Anterior cingulate cortex (tissue), 58 donors: Measurements from ENCODE around the gene SRSF4.

Source experiments
- DNase-seq, 58 donors: peaks; one replicate each; lab custom pipeline; 2025; lab: John Stamatoyannopoulos, UW

The SRSF4 gene

DNA sequence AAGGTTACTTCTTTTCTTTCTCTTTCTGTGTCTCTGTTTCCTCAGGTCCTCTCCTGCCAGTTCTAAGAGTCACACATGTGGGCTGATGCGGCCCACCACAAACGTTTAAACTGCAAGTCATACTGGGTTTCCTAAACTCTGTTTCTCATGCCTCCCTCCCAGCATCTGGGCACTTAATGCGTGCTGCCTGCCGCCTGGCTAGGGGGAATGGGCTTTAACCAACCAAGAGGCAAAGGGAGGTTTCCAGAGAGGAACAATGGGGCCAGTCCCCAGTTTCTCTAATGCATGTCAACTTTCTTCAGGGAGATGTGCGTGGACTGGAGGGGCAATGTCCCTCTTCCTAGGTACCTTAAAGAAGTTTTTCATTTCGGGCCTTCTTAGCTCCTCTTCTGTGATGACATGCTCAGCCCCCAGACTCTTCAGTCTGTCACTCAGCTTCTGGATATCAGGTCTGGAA is 19.9 kb upstream of the SRSF4 start:
- no peak for DNase-seq

DNA sequence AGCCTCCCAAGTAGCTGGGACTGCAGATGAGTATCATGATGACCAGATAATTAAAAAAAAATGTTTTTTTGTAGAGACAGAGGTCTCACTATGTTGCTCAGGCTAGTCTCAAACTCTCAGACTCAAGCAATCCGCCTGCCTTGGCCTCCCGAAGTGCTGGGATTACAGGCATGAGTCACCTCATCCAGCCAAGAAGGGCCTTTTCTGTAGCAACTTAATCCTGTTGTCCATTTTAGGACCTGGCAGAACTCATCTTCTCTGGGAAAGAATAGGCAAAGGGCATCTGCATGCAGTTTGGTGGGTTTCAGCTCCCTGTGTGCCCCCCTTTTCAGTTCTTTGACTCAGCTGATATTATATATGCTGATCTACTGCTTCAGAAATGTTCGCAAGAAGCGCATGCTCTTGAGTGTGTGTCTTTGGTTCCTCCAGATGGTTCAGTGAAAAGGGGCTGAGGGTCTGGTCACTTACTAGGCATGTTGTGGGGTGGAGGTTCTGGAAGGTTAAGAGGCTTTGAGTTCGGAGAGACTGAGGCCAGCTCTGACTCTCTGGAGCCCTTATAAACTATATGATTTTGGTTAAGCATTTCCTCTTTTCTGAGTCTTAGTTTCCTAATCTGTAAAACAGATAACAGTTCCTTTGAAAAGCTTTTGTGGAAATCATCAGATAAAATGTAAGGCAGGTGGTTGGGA is 19.4 kb upstream of the SRSF4 start:
- DNase-seq = no peak

DNA sequence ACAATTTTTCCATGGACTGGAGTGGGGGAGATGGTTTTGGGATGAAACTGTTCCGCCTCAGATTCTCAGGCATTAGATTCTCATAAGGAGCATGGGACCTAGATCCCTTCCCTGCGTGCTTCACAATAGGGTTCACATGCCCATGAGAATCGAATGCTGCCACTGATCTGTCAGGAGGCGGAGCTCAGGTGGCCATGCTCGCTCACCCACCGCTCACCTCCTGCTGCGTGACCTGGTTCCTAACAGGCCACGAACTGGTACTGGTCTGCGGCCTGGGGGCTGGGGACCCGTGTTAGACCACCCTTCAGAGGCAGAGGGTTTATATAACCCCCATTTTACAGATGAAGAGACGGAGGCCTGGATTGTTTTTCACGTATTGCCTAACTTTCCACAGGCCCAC is 16.3 kb upstream of the SRSF4 start:
- DNase-seq = no peak

DNA sequence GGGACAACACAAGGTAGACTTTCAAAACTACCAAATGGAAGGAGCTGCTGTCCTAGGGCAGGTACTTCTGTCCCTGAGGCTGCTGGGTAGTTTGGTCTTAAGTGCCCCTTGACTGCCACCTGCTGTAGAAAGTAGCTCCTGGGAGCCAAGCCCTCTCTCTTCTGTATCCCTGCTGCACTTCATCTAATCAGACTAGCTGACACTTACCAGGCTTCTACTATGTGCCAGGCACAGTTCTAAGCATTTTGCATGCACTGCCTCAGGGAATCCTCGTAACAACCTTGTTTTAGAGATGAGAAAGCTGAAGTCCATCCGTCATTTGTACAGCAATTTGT is 15.9 kb upstream of the SRSF4 start:
- DNase-seq = no peak

DNA sequence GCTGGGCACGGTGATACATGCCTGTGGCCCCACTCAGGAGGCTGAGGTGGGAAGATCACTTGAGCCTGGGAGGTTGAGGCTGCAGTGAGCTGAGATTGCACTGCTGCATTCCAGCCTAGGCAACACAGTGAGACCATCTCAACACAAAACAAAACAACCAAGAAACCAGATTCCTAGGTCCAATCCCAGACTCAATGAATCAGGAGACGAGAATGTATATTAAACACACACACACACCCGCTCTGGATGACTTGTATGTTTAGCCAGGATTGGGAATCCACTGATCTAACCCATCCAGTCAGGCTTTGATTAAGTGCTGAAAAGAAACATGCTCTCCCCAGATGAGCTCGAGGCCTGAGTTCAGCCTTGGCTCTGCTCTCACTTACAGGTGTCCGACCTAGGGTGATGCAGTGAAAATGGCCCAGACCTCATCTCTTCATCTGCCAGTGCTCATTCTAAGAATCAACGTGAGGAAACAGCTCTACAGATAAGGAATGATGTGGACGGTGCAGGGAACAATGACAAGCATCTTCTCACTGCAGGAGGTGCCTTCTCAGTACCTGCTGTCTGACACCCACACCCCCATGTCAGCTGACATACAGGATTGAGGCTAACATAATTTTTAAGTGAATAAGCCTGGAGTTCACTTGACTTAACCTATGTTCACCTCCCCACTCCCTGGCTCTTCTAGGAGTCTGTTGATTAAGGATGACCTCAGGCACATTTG is 15.3 kb upstream of the SRSF4 start:
- no peak for DNase-seq

DNA sequence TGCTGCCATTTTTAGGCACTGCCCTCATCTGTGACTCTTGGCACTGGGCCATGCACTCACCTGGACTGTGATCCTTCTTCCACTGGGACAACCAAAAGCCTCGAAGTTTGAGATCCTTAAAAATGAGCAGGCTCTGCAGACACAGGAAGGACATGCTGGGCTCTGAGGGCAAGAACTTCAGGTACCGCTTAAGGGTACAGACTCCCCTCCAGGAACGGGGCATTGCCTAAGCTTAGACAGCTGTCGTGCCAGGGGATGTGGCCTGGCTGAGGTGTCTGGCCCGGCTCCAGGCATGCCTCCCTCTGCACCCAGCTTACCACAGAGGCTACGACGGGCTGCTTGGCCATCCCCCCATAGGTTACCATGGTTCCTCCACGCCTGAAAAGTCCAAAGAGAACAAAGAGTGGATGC is 14.2 kb upstream of the SRSF4 start:
- DNase-seq = peak in 3 of 58 donors; percentile 1 to 14 (median 2)

DNA sequence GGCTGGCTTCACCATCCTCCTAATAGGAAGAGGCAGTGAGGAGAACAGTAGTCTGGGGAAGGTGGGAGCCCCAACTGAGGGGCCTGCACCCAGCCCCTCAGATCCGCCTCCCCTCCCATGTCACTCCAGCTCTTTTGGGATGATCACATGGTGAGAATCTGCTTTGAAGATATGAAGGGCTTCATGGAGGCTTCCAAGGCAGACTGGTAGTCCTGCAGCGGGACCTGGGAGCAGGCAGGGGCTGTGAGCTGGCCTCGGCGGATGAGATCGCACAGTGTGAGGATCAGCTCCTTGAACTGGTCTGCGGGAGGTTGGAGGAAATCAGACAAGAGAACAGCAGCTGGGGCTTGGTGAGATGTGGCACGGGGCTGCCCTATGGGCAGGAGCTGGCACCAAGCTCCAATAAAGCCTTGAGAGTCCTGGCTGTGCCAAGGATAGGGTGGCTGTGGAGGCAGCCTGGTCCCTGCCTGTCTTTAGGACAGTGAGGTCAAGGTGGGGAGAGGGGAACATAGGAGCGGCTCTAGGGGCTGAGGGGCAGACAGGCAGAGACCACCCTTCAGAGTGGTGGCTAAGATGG is 12.3 kb upstream of the SRSF4 start:
- DNase-seq = no peak

DNA sequence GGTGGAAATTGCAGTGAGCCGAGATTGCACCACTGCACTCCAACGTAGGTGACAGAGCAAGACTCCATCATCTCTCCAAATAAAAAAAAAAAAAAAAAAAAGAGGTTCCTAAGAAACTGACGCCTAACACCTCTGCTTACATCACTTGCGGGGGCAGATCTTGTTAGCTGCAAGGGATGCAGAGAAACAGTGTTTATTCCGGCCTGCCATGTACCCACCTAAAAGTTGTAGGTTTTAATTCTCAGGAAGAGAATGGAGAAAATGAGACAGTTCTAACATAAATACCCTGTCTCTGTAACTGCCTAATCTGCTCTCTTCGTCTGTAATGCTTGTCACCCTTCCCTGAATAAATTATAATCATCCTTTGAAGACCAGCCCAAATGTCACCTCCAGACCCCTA is 9.0 kb upstream of the SRSF4 start:
- DNase-seq = no peak

DNA sequence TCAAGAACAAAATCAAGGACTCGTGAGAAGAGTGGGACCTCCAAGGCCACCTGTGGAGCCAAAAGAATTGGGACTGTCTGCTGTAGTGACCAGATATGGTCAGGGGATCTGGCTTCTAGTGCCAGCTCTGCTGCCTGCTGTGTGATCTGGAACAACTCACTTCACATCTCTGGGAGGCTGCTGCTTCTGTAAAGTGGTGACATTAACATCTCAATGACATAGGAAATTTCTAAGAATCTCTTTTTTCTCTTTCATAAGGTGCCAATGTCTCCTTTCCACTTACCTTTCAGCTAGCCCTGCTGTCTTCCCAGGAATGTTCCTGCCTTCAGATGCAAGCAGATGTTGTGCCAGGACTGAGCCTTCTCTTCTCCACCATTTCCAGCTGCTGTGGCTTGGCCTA is 5.0 kb upstream of the SRSF4 start:
- DNase-seq = no peak

DNA sequence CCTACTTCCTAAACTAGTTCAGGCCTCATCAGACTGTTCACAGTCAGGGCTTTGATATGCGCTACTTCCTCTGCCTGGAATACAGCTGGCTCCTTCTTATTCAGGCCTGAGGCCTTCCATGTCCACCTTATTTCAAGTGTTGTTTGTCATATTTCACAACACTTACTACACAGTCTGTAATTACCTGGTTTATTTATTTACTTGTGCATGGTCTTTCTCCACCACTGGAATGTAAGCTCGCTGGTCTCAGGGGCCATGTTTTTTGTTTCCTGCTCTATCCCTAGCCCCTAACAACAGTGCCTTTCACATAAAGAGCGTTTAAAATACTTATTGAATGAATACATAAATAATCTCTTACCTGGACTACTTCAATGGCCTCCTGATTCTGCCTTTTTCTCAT is 4.6 kb upstream of the SRSF4 start:
- DNase-seq = no peak

DNA sequence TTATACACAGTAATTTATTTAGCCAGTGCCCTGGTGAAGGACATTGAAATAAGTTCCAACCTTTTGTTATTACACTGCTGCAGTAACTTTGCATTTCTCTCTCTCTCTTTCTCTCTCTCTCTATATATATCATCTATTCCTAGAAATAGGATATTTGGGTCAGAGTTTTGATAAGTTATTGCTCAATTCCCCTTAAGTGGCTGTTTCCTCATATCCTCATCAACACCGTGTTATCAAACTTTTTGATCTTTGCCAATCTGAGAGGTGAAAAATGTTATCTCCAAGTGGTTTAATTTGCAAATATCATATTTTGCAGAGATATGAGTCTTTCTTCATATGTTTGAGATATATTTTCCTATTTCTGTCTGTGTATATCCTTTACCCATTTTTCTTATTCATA is 1.6 kb upstream of the SRSF4 start:
- no peak for DNase-seq

DNA sequence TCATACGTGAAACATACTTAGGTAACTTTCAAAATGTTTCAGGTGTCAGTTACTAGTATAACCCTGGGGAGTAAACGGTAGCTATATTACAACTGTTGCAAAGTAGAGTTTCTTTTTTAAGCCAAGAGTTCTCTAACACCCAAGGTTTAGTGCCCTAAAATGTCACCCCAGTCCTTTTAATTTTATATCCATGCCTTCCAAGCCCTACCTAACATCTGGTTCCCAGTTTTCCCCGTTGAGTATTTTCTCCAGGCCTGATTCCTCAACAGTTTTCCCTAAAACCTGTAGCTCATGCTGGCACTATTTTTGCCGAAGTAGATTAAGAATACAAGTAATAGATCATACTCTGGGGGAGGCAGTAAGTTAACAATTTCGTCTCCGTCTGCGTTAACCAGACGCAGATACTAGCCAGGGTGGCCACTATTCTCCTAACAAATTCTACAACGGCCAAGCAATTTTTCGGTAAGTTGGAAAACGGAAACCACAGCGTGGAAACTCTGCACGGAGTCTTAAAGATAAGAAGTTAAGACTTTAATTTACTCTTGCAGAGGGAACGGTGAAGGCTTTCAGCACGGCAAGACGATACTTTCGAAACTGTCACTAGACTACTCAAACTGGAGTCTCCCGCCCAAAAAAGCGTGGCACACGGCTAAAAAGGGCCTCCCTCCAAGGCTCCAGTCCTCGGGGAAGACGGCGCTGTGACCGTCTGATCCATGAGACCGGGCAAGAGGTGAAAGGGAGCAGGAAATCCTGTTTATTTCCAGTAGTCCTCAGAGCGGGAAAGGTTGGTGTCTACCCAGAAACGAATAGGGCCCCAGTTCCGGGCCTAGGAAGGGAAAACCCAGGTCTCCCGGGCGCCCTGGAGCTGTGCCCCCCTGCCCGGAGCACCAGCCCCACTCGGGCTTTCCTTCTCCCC is 945 bp downstream of the SRSF4 start:
- peak in 4 of 58 donors; percentile 38 to 61 (median 47) for DNase-seq

DNA sequence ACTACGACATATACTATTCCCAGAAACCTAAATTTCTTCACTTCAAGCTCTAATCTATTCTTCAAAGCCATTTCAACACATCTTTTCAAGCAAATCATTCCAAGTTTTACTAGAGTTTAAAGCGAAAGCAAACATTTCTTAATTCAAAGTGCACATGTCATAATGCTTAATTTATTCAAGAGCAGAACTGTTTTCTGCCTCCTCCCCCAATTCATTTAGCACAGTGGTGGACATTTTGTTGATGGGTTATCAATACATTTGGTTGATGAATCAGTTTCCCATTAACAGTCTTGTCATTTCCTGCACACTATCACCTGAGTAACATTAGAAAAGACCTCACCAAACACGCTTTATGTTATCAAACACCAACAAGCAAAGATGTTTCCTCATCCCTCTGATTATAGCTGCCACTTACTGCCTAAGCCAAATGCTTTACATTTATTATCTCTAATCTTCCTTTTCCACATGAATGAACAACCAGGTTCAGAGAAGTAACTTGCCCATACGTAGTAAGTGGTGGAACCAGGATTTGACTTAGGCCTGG is 2.0 kb downstream of the SRSF4 start:
- no peak for DNase-seq

DNA sequence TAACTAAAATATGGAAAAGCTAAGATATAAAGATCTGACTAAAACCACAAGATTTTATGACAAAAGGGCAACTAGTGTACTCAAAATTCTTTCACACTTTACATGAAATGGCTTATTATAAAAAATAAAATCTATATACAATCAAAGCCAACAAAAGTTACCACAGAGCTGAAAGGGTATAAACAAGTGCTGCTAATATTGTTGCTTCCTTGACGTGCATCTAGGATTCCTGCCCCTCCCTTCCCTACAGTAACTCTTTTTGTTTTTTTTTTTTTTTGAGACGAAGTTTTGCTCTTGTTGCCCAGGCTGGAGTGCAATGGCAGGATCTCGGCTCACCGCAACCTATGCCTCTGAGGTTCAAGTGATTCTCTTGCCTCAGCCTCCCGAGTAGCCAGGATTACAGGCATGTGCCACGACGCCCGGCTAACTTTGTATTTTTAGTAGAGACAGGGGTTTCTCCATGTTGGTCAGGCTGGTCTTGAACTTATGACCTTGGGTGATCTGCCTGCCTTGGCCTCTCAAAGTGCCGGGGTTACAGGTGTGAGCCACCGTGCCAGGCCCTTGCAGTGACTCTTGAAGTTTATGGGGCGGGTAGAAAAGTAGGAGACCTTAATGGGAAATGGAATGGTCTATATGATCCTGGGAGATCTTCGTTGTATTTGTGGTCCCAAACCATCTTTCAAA is 4.5 kb downstream of the SRSF4 start:
- no peak for DNase-seq

DNA sequence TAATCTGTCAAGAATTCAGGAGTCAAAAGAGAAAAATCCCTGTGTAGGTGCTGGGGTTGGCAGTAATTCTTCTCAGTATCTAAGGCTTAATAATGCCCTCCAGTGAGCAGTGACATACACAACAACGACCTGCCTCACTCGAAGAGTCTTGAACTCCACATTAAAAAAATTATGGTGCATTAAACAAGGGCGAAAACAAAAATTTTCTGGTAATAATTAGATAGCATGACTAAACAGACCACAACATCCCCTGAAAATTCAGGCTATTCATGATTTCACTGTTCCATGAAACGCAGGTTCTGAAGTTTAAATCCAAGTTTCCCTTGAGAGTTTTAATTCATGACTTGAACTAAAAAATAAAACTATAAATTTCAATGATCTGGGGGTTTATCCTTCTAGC is 5.1 kb downstream of the SRSF4 start:
- no peak for DNase-seq

DNA sequence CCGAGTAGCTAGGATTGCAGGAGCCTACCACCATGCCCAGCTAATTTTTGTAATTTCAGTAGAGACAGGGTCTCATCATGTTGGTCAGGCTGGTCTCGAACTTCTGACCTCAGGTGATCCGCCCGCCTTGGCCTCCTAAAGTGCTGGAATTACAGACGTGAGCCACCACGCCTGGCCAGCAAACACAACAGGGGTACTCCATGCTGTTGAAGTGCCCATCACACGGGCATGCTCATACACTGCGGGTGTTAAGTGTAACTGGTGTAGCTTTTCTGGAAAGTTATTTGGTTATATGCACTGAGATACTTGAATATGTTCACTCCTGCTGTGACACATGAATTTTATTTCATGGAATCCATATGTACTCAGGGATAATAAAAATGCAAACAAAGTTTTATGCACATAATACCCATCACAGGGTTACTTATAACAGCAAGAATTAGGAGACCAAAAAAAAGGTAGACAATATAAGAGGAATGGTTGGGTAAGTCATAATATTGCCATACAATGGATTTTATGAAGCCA is 9.2 kb downstream of the SRSF4 start:
- DNase-seq = no peak

DNA sequence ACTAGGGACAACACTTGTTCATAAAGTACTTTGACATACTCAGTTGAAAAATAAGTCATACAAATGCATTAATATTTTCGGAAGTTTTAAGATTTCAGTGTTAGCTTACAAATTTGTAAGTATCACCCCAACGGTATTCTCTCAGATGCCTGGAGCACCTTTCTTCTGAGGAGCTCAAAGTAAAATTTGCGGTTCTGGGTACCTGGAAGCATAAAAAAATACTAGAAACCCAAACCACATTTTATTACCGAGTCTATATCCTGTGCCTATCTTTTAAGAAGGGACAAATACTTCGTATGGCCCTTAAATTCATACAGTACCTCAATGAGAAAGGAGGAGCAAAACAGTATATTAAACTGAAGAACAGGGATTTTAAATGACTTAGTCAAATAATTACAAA is 10.2 kb downstream of the SRSF4 start:
- no peak for DNase-seq

DNA sequence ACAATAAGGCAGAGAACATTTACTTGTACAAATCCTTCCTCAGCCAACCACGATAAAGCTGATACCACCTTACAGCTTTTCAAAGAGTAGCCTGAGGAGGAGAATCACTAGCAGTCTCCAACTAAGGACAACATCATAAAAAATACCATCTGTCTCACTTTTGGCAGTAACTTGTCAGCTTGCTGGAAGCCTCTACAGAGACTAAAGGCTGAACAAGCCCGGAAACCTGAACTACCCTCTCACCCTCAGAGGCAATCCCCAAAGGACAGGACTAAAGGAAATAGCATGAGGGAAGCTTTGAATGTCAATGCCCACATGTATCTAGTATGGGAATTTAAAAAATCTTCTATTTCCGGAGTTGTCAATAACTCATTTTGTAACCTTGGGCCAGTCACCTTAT is 10.6 kb downstream of the SRSF4 start:
- no peak for DNase-seq

DNA sequence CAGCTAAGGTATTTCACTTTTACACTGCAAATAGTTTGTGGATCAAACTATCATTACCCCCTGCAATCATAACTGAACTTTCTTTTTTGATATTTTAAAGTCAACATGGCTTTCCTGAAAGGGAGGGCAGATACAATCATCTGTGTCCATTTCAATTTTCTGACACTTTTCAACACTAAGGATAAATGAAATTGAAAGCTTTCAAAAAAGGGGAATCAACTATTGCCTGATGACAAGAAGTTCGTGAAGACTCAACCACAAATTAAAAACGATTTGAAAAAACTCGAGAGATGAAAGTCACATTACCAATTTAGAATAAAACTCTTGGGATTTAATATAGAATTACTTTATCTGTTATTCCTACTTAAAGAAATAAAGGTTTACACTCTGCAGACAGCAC is 11.7 kb downstream of the SRSF4 start:
- no peak for DNase-seq

DNA sequence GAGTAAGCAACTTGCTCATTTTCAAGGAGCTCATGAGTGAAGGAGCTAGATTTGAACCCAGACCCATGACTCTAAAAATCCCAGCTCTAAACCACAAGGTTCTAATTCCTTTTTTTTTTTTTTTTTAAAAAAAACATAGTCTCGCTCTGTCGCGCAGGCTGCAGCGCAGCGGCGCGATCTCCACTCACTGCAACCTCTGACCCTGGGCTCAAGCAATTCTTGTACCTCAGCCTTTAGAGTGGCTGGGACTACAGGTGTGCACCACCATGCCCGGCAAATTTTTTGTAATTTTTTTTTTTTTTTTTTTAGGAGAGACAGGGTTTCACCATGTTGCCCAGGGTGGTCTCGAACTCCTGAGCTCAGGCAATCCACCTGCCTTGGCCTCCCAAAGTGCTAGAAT is 13.8 kb downstream of the SRSF4 start:
- DNase-seq = no peak
